NCI-H1092 (cell line): ENCODE results near the gene ZNF438.

Experiments used
- DNase-seq: peaks from one replicate; lab custom pipeline; 2025; lab: John Stamatoyannopoulos, UW

Gene ZNF438

GRCh38 chr10:31011017-31011664 lies 20.5 kb downstream of the ZNF438 start:
- DNase-seq = no peak

- no peak for DNase-seq
Measured at GRCh38 chr10:31010062-31010461, 21.6 kb downstream of the ZNF438 start.

- no peak for DNase-seq
Measured at GRCh38 chr10:31005895-31006294, 25.8 kb downstream of the ZNF438 start.

GRCh38 chr10:31004611-31005193 lies 27.0 kb downstream of the ZNF438 start:
- no peak for DNase-seq

- no peak for DNase-seq
Measured at GRCh38 chr10:31001740-31002139, 29.9 kb downstream of the ZNF438 start.

- DNase-seq = no peak
Measured at GRCh38 chr10:31000867-31001266, 30.8 kb downstream of the ZNF438 start.

- no peak for DNase-seq
Measured at GRCh38 chr10:31000071-31000782, 31.4 kb downstream of the ZNF438 start.

- DNase-seq = no peak
Measured at GRCh38 chr10:30999070-30999712, 32.5 kb downstream of the ZNF438 start.

GRCh38 chr10:30997536-30998235 lies 34.0 kb downstream of the ZNF438 start:
- no peak for DNase-seq

GRCh38 chr10:30996481-30997005 lies 35.1 kb downstream of the ZNF438 start:
- no peak for DNase-seq

GRCh38 chr10:30995081-30995770 lies 36.4 kb downstream of the ZNF438 start:
- DNase-seq = no peak

GRCh38 chr10:30993155-30993554 lies 38.5 kb downstream of the ZNF438 start:
- DNase-seq = no peak

- DNase-seq = no peak
Measured at GRCh38 chr10:30992681-30993080, 39.0 kb downstream of the ZNF438 start.

GRCh38 chr10:30991647-30992011 lies 40.0 kb downstream of the ZNF438 start:
- no peak for DNase-seq

GRCh38 chr10:30990971-30991646 lies 40.6 kb downstream of the ZNF438 start:
- DNase-seq = no peak

GRCh38 chr10:30990351-30990750 lies 41.3 kb downstream of the ZNF438 start:
- DNase-seq = no peak

GRCh38 chr10:30988831-30989435 lies 42.7 kb downstream of the ZNF438 start:
- no peak for DNase-seq

GRCh38 chr10:30987463-30987862 lies 44.2 kb downstream of the ZNF438 start:
- DNase-seq = no peak

- DNase-seq = no peak
Measured at GRCh38 chr10:30986053-30986555, 45.6 kb downstream of the ZNF438 start.

- DNase-seq = no peak
Measured at GRCh38 chr10:30985512-30985911, 46.2 kb downstream of the ZNF438 start.
